Lung (tissue), 12 donors: ENCODE data around the gene PTPRD. TPM values are rescaled to one million over a fixed set of nuclear protein-coding genes. Genes with fewer than 3 reads are reported as not detected.

Experiments
- ATAC-seq: fragments of 200-7000 bp; cut with Tn5 transposase; one replicate; pipeline ENCODE4 v1.9.1; 2020; ENCODE audit warnings: moderate number of reproducible peaks; ENCODE audit not compliant: insufficient read depth, low FRiP score
- DNase-seq, 3 donors: peaks; one replicate each; pipeline ENCODE4 v3.0.0-alpha.2; 2013 to 2017
- H3K27ac ChIP-seq, 2 donors: one replicate each; pipeline ENCODE4 v1.5.1; 2013; ENCODE audit warnings: mild to moderate bottlenecking in 2 of 2, moderate library complexity in 2 of 2, control low read depth in 1 of 2, inconsistent platforms in 1 of 2, low read depth in 1 of 2, low read length in 1 of 2
- H3K27me3 ChIP-seq, 3 donors: one replicate each; pipeline ENCODE4 v1.5.1; 2013; ENCODE audit warnings: low read length in 2 of 3; ENCODE audit not compliant: control insufficient read depth in 3 of 3, insufficient read depth in 3 of 3
- H3K36me3 ChIP-seq, 4 donors: one replicate each; pipeline ENCODE4 v1.5.1; 2013; ENCODE audit warnings: low read length in 4 of 4, mild to moderate bottlenecking in 1 of 4, moderate library complexity in 1 of 4; ENCODE audit not compliant: control insufficient read depth in 4 of 4, insufficient read depth in 4 of 4
- H3K4me1 ChIP-seq, 5 donors: one replicate each; pipeline ENCODE4 v1.5.1; 2013; ENCODE audit warnings: low read length in 5 of 5, mild to moderate bottlenecking in 2 of 5, moderate library complexity in 1 of 5; ENCODE audit not compliant: control insufficient read depth in 5 of 5, insufficient read depth in 5 of 5
- H3K4me3 ChIP-seq: one replicate; pipeline ENCODE4 v1.5.1; 2013; ENCODE audit warnings: mild to moderate bottlenecking, control low read depth, moderate library complexity
- H3K9ac ChIP-seq, 2 donors: one replicate each; pipeline ENCODE4 v1.5.1; 2013; ENCODE audit warnings: low read length in 2 of 2, control low read depth in 1 of 2; ENCODE audit not compliant: insufficient read depth in 1 of 2
- H3K9me3 ChIP-seq, 4 donors: one replicate each; pipeline ENCODE4 v1.5.1; 2013; ENCODE audit warnings: low read length in 3 of 4, mild to moderate bottlenecking in 1 of 4, moderate library complexity in 1 of 4; ENCODE audit not compliant: control insufficient read depth in 4 of 4, insufficient read depth in 3 of 4
- WGBS, 2 donors: extraction: QIAGEN DNeasy Blood & Tissue Kit; methylation state at CpG; one replicate each; pipeline ENCODE4 v1.1.7; 2013; 5-methylcytosine and 5-hydroxymethylcytosine counted together
- polyA plus RNA-seq, 2 donors: library from polyadenylated mRNA; stranded (reverse); fragments of 200-250 nt; gene quantifications; one replicate each; pipeline ENCODE4 v1.2.1, GENCODE V29; 2013
- total RNA-seq, 2 donors: library from RNA; depleted of rRNA in 1 of 2; stranded (reverse); fragments of >200 nt in 1 of 2; gene quantifications; one replicate each; pipeline ENCODE4 v1.2.1, GENCODE V29; 2014 to 2021
- TF ChIP-seq, protein P1 (sequence below): IDR thresholded peaks from 2 replicates; pipeline ENCODE4 v1.5.1; 2012; ENCODE audit warnings: mild to moderate bottlenecking; ENCODE audit errors: control extremely low read depth, extremely low read depth
- donor health status: control.
- donor health status: control.
- donor health status: Bipolar disorder and iron deficiency.
- donor health status: healthy.
- donor health status: DM: yes; HTN: yes; CAD: no.

The PTPRD gene
- total and polyA plus RNA-seq, 4 donors: 1.9 to 145 (median 13.7) TPM

GRCh38 chr9:10055886-10056395, 556.9 kb downstream of the PTPRD start:
- Histone ChIP-seq H3K4me3 (no peak overlapping the region), H3K9me3 (no peaks in the 10 kb centered on the region), H3K9ac (no peak overlapping the region), H3K36me3 (no peaks in the 10 kb centered on the region), H3K27ac (no peak overlapping the region), H3K27me3 (no peaks in the 10 kb centered on the region), H3K4me1 (peaks cover 0 to 5% (median 0%) of the 10 kb centered on the region in 5 donors)
- DNase-seq: no peak
- 92 to 96% methylated on average over 6 of the region's 6 CpGs for WGBS, 2 donors
- TF ChIP-seq, protein P1, sequence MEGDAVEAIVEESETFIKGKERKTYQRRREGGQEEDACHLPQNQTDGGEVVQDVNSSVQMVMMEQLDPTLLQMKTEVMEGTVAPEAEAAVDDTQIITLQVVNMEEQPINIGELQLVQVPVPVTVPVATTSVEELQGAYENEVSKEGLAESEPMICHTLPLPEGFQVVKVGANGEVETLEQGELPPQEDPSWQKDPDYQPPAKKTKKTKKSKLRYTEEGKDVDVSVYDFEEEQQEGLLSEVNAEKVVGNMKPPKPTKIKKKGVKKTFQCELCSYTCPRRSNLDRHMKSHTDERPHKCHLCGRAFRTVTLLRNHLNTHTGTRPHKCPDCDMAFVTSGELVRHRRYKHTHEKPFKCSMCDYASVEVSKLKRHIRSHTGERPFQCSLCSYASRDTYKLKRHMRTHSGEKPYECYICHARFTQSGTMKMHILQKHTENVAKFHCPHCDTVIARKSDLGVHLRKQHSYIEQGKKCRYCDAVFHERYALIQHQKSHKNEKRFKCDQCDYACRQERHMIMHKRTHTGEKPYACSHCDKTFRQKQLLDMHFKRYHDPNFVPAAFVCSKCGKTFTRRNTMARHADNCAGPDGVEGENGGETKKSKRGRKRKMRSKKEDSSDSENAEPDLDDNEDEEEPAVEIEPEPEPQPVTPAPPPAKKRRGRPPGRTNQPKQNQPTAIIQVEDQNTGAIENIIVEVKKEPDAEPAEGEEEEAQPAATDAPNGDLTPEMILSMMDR: no peak
- ATAC-seq: no peak

GRCh38 chr9:10054456-10054855, 558.3 kb downstream of the PTPRD start:
- Histone ChIP-seq H3K9ac (no peak overlapping the region), H3K36me3 (no peaks in the 10 kb centered on the region), H3K4me1 (peaks cover 0 to 5% (median 0%) of the 10 kb centered on the region in 5 donors), H3K27ac (no peak overlapping the region), H3K27me3 (no peaks in the 10 kb centered on the region), H3K4me3 (no peak overlapping the region), H3K9me3 (no peaks in the 10 kb centered on the region)
- no peak for DNase-seq
- TF ChIP-seq, protein P1: no peak
- 74 to 80% methylated on average over 1 of the region's 1 CpG for WGBS, 2 donors
- ATAC-seq: no peak

DNA sequence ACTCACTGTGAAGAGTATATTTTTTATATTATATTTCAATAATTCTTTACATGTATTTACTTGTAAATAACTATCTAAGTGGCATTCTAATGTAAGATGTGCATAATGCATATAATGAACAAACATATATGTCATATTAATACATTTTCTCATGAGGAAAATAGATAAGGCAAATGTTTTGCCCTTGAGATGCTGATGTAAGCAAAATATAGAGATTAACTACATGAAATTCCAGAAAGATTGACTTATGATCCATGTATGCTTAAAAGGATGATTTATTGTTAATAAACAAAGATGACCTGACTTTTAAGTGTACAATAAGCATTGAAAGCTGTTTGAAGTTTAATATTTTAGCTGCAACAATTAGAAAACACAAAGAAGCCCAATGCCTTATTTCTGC, 559.9 kb downstream of the PTPRD start:
- TF ChIP-seq, protein P1: no peak
- no peaks in the 10 kb centered on the region for H3K9me3 ChIP-seq
- H3K27ac ChIP-seq: no peak overlapping the region
- no peak overlapping the region for H3K9ac ChIP-seq
- peaks cover 0 to 5% (median 0%) of the 10 kb centered on the region in 5 donors for H3K4me1 ChIP-seq
- H3K36me3 ChIP-seq: no peaks in the 10 kb centered on the region
- DNase-seq: no peak
- ATAC-seq: no peak
- no peaks in the 10 kb centered on the region for H3K27me3 ChIP-seq
- no peak overlapping the region for H3K4me3 ChIP-seq

GRCh38 chr9:10052181-10052580, 560.6 kb downstream of the PTPRD start:
- Histone ChIP-seq H3K9me3 (no peaks in the 10 kb centered on the region), H3K9ac (no peak overlapping the region), H3K27me3 (no peaks in the 10 kb centered on the region), H3K36me3 (no peaks in the 10 kb centered on the region), H3K4me1 (peaks cover 0 to 5% (median 0%) of the 10 kb centered on the region in 5 donors), H3K27ac (no peak overlapping the region), H3K4me3 (no peak overlapping the region)
- TF ChIP-seq, protein P1: no peak
- WGBS, 2 donors: 89% methylated on average over 1 of the region's 1 CpG
- ATAC-seq: no peak
- DNase-seq: no peak
